Measurements from ENCODE around the gene PCSK7.

PCSK7 gene

GRCh38 chr11:117256573-117256972 lies 24.7 kb upstream of the PCSK7 start:
- no peaks in the 10 kb centered on the region for H3K27me3 ChIP-seq
- H3K27ac ChIP-seq = no peak overlapping the region
- H3K4me1 ChIP-seq (ENCODE audit: control insufficient read depth in 1 of 2, insufficient read depth in 1 of 2, low read depth in 1 of 2, low read length in 1 of 2) = no peaks in the 10 kb centered on the region
- H3K4me3 ChIP-seq (ENCODE audit: low read depth in 1 of 2, low read length in 1 of 2) = no peak overlapping the region
- peaks cover 44% of the 10 kb centered on the region for H3K36me3 ChIP-seq
- TF ChIP-seq, protein P1, sequence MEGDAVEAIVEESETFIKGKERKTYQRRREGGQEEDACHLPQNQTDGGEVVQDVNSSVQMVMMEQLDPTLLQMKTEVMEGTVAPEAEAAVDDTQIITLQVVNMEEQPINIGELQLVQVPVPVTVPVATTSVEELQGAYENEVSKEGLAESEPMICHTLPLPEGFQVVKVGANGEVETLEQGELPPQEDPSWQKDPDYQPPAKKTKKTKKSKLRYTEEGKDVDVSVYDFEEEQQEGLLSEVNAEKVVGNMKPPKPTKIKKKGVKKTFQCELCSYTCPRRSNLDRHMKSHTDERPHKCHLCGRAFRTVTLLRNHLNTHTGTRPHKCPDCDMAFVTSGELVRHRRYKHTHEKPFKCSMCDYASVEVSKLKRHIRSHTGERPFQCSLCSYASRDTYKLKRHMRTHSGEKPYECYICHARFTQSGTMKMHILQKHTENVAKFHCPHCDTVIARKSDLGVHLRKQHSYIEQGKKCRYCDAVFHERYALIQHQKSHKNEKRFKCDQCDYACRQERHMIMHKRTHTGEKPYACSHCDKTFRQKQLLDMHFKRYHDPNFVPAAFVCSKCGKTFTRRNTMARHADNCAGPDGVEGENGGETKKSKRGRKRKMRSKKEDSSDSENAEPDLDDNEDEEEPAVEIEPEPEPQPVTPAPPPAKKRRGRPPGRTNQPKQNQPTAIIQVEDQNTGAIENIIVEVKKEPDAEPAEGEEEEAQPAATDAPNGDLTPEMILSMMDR (IDR thresholded peaks at IDR 0.05) = no peak
- no peaks in the 10 kb centered on the region for H3K9me3 ChIP-seq

- Histone ChIP-seq H3K9me3 (no peaks in the 10 kb centered on the region), H3K36me3 (peaks cover 39% of the 10 kb centered on the region), H3K27me3 (no peaks in the 10 kb centered on the region), H3K4me1 (ENCODE audit: control insufficient read depth in 1 of 2, insufficient read depth in 1 of 2, low read depth in 1 of 2, low read length in 1 of 2) (no peaks in the 10 kb centered on the region), H3K27ac (no peak overlapping the region), H3K4me3 (ENCODE audit: low read depth in 1 of 2, low read length in 1 of 2) (no peak overlapping the region)
- TF ChIP-seq, protein P1 (IDR thresholded peaks at IDR 0.05) = no peak
Observed at GRCh38 chr11:117255966-117256365, 24.1 kb upstream of the PCSK7 start.

- H3K4me1 ChIP-seq (ENCODE audit: control insufficient read depth in 1 of 2, insufficient read depth in 1 of 2, low read depth in 1 of 2, low read length in 1 of 2) = no peaks in the 10 kb centered on the region
- peaks cover 60% of the 10 kb centered on the region for H3K36me3 ChIP-seq
- H3K4me3 ChIP-seq (ENCODE audit: low read depth in 1 of 2, low read length in 1 of 2) = no peak overlapping the region
- TF ChIP-seq, protein P1 (IDR thresholded peaks at IDR 0.05) = no peak
- H3K9me3 ChIP-seq = no peaks in the 10 kb centered on the region
- no peaks in the 10 kb centered on the region for H3K27me3 ChIP-seq
- no peak overlapping the region for H3K27ac ChIP-seq
Observed at GRCh38 chr11:117251506-117251905, 19.6 kb upstream of the PCSK7 start.

DNA sequence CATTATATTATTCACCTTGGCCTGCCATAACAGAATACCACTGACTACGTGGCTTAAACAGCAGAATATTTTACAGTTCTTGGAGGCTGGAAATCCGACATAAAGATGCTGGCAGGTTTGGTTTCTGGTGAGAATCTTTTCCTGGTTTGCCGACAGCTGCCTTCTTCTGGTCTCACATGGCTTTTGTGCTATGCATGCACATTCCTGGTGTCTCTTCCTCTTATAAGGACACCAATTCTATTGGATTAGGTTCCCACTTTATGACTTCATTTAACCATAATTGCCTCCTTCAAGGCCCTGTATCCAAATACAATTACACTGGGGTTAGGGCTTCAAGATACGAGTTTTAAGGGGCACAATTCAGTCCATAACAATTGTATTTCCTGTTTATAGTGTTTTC lies 17.7 kb upstream of the PCSK7 start:
- H3K4me1 ChIP-seq (ENCODE audit: control insufficient read depth in 1 of 2, insufficient read depth in 1 of 2, low read depth in 1 of 2, low read length in 1 of 2) = no peaks in the 10 kb centered on the region
- H3K27me3 ChIP-seq = no peaks in the 10 kb centered on the region
- no peaks in the 10 kb centered on the region for H3K9me3 ChIP-seq
- H3K4me3 ChIP-seq (ENCODE audit: low read depth in 1 of 2, low read length in 1 of 2) = no peak overlapping the region
- TF ChIP-seq, protein P1 (IDR thresholded peaks at IDR 0.05) = no peak
- no peak overlapping the region for H3K27ac ChIP-seq
- H3K36me3 ChIP-seq = peaks cover 71% of the 10 kb centered on the region

- H3K27ac ChIP-seq = no peak overlapping the region
- peaks cover 70% of the 10 kb centered on the region for H3K36me3 ChIP-seq
- H3K9me3 ChIP-seq = no peaks in the 10 kb centered on the region
- no peaks in the 10 kb centered on the region for H3K27me3 ChIP-seq
- H3K4me1 ChIP-seq (ENCODE audit: control insufficient read depth in 1 of 2, insufficient read depth in 1 of 2, low read depth in 1 of 2, low read length in 1 of 2) = no peaks in the 10 kb centered on the region
- TF ChIP-seq, protein P1 (IDR thresholded peaks at IDR 0.05) = no peak
- H3K4me3 ChIP-seq (ENCODE audit: low read depth in 1 of 2, low read length in 1 of 2) = no peak overlapping the region
Observed at GRCh38 chr11:117248341-117248740, 16.5 kb upstream of the PCSK7 start.

DNA sequence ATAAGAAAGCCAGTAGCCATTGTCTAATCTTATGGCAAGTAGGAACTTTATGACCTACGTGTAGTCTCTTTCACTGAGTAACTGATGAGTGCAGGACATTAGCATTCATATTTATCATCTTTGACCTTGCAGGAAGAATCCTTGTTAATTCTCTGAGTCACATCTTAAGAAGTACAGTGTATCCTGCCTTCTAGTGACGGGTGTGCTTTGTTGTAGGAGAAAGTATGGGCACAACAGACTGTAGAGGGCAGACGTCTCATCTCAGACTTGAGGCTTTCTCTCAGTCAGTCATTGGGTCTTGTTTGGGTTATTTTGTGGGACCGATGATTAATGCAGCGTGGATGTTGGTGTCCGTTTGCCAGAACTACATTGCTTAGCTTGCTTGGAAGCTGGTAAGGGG lies 7.4 kb upstream of the PCSK7 start:
- Histone ChIP-seq H3K27me3 (no peaks in the 10 kb centered on the region), H3K36me3 (peaks cover 43% of the 10 kb centered on the region), H3K4me1 (ENCODE audit: control insufficient read depth in 1 of 2, insufficient read depth in 1 of 2, low read depth in 1 of 2, low read length in 1 of 2) (no peaks in the 10 kb centered on the region), H3K27ac (no peak overlapping the region), H3K9me3 (no peaks in the 10 kb centered on the region), H3K4me3 (ENCODE audit: low read depth in 1 of 2, low read length in 1 of 2) (no peak overlapping the region)
- TF ChIP-seq, protein P1 (IDR thresholded peaks at IDR 0.05) = no peak

All from neutrophil (primary cell).